PC-3 (cell line): ENCODE measurements around the gene RND3.

Experiments used
- EZH2 ChIP-seq: fragments of 300-600 bp; sonication (generic); IDR thresholded peaks from one replicate; pipeline ENCODE4 v1.6.1; 2017; ENCODE audit warnings: antibody characterized with exemption, mild to moderate bottlenecking, low read length; ENCODE audit not compliant: unreplicated experiment
- EZH2phosphoT487 ChIP-seq: fragments of 300-600 bp; sonication (generic); IDR thresholded peaks from 2 replicates; pipeline ENCODE4 v1.6.1; 2018; ENCODE audit warnings: mild to moderate bottlenecking, antibody characterized with exemption, low read length, borderline replicate concordance
- TF ChIP-seq, protein P1 (sequence below): fragments of 300-600 bp; sonication (generic); conservative IDR thresholded peaks from 2 replicates; pipeline ENCODE4 v1.5.1; 2017; ENCODE audit warnings: antibody characterized with exemption, low read depth, mild to moderate bottlenecking, low read length

- TF ChIP-seq, protein P1, sequence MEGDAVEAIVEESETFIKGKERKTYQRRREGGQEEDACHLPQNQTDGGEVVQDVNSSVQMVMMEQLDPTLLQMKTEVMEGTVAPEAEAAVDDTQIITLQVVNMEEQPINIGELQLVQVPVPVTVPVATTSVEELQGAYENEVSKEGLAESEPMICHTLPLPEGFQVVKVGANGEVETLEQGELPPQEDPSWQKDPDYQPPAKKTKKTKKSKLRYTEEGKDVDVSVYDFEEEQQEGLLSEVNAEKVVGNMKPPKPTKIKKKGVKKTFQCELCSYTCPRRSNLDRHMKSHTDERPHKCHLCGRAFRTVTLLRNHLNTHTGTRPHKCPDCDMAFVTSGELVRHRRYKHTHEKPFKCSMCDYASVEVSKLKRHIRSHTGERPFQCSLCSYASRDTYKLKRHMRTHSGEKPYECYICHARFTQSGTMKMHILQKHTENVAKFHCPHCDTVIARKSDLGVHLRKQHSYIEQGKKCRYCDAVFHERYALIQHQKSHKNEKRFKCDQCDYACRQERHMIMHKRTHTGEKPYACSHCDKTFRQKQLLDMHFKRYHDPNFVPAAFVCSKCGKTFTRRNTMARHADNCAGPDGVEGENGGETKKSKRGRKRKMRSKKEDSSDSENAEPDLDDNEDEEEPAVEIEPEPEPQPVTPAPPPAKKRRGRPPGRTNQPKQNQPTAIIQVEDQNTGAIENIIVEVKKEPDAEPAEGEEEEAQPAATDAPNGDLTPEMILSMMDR: no peak
- no peak for TF ChIP-seq EZH2phosphoT487
- TF ChIP-seq EZH2: no peak
Observed at GRCh38 chr2:150517951-150518680, 30.6 kb upstream of the RND3 start.
